ENCODE results near the gene KRTAP10-7.

GRCh38 chr21:44593598-44594405, 6.6 kb upstream of the KRTAP10-7 start:
- TF ChIP-seq CTCF (IDR thresholded peaks at IDR 0.05) (no peak), ZFX (IDR thresholded peaks at IDR 0.05; ENCODE audit: borderline replicate concordance) (no peak)

All from 22Rv1 (cell line).